ENCODE data around the gene KIF5A.

Gene KIF5A

DNA sequence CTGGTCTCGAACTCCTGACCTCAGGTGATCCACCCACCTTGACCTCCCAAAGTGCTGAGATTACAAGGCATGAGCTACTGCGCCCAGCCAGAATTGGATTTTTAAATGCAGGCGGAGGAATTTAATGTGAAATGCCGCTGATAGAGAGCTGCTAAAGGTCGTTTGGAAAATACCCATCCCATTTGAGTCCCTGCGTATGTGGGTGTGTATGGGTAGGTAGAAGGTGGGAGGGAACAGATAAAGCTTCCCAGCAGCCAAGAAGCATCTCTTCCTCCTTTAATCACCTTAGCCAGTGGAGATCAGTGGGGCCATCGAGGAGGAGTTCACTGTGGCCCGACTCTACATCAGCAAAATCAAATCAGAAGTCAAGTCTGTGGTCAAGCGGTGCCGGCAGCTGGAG lies 25.0 kb downstream of the KIF5A start:
- no peaks in the 10 kb centered on the region for H3K36me3 ChIP-seq (ENCODE audit: control insufficient read depth in 1 of 2, insufficient read depth in 2 of 2, low read length in 2 of 2)
- H3K27me3 ChIP-seq (ENCODE audit: control insufficient read depth in 1 of 2, insufficient read depth in 2 of 2, low read length in 2 of 2), result no peaks in the 10 kb centered on the region

GRCh38 chr12:57575771-57576612 lies 26.1 kb downstream of the KIF5A start:
- Histone ChIP-seq H3K9me3 (ENCODE audit: control insufficient read depth in 1 of 2, low read length in 2 of 2) (no peaks in the 10 kb centered on the region), H3K4me3 (ENCODE audit: low read depth in 1 of 2, low read length in 2 of 2) (no peak overlapping the region), H3K4me1 (ENCODE audit: control insufficient read depth in 1 of 2, insufficient read depth in 2 of 2, low read length in 2 of 2) (peaks cover 0 to 7% of the 10 kb centered on the region in 2 donors), H3K27me3 (ENCODE audit: control insufficient read depth in 1 of 2, insufficient read depth in 2 of 2, low read length in 2 of 2) (no peaks in the 10 kb centered on the region), H3K9ac (ENCODE audit: low read depth in 1 of 2, low read length in 2 of 2) (no peak overlapping the region), H3K27ac (ENCODE audit: low read depth, low read length) (no peak overlapping the region), H3K36me3 (ENCODE audit: control insufficient read depth in 1 of 2, insufficient read depth in 2 of 2, low read length in 2 of 2) (no peaks in the 10 kb centered on the region)

More for the DNA sequence above, 25.0 kb downstream of the KIF5A start:
- no peak overlapping the region for H3K4me3 ChIP-seq (ENCODE audit: low read depth in 1 of 2, low read length in 2 of 2)
- no peak overlapping the region for H3K9ac ChIP-seq (ENCODE audit: low read depth in 1 of 2, low read length in 2 of 2)
- no peaks in the 10 kb centered on the region for H3K9me3 ChIP-seq (ENCODE audit: control insufficient read depth in 1 of 2, low read length in 2 of 2)
- peaks cover 0 to 5% of the 10 kb centered on the region in 2 donors for H3K4me1 ChIP-seq (ENCODE audit: control insufficient read depth in 1 of 2, insufficient read depth in 2 of 2, low read length in 2 of 2)
- no peak overlapping the region for H3K27ac ChIP-seq (ENCODE audit: low read depth, low read length)

DNA sequence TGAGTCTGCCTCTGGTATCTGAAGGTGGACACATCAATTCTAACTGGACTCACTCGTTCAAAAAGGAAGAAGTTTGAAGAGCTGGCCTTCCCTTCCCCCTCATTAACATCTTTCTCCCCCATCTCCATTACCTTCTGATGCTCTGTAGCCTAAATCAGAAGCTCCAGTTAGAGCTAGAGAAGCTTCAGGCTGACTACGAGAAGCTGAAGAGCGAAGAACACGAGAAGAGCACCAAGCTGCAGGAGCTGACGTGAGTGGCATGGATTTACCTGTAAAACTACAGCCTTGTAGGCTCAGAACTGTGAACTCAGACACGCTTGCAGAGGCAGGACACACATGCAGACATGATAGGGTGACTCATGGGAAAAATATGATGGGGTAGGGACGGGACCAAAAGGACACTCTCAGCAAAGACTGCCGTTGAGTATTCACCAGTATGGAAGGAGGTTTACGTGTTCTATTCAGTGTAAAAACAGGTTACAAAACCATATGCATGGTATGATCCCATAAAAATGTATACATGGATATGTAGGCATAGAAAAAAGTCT lies 26.8 kb downstream of the KIF5A start:
- no peaks in the 10 kb centered on the region for H3K9me3 ChIP-seq (ENCODE audit: control insufficient read depth in 1 of 2, low read length in 2 of 2)
- H3K27ac ChIP-seq (ENCODE audit: low read depth, low read length), result no peak overlapping the region
- H3K9ac ChIP-seq (ENCODE audit: low read depth in 1 of 2, low read length in 2 of 2), result no peak overlapping the region
- peaks cover 0 to 7% of the 10 kb centered on the region in 2 donors for H3K4me1 ChIP-seq (ENCODE audit: control insufficient read depth in 1 of 2, insufficient read depth in 2 of 2, low read length in 2 of 2)
- no peaks in the 10 kb centered on the region for H3K27me3 ChIP-seq (ENCODE audit: control insufficient read depth in 1 of 2, insufficient read depth in 2 of 2, low read length in 2 of 2)
- H3K36me3 ChIP-seq (ENCODE audit: control insufficient read depth in 1 of 2, insufficient read depth in 2 of 2, low read length in 2 of 2), result no peaks in the 10 kb centered on the region
- H3K4me3 ChIP-seq (ENCODE audit: low read depth in 1 of 2, low read length in 2 of 2), result no peak overlapping the region

DNA sequence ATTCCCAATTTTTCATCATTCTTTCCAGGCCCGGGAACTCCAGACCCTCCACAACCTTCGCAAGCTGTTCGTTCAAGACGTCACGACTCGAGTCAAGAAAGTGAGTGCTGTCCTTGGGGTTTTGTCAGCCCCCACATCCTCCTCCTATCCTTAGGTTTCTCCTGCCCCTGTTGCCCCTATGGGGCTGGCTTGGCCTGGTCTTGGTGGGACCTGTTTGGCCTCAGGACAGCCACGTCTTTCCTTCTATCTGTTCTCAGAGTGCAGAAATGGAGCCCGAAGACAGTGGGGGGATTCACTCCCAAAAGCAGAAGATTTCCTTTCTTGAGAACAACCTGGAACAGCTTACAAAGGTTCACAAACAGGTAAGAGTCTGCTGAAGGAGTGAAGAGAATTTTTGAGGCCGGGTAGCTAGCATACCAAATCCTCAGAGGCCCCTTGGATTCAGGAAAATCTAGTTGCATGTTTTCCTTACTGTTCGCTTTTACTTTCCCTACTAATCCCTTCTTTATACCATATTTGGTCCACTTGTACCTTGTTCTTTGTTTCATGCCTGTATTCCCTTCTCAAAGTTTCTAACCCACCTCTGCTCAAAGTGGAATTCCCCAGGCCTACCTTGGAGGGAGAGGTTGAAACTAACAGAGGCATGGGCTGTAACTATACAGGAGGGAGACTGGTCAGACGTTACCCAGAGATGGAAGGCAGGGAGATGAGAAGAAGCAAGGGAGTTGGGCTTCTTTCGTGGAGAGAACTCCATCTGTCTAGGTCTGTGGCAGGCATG lies 28.3 kb downstream of the KIF5A start:
- no peak overlapping the region for H3K4me3 ChIP-seq (ENCODE audit: low read depth in 1 of 2, low read length in 2 of 2)
- H3K27me3 ChIP-seq (ENCODE audit: control insufficient read depth in 1 of 2, insufficient read depth in 2 of 2, low read length in 2 of 2), result peaks cover 0 to 4% of the 10 kb centered on the region in 2 donors

GRCh38 chr12:57579011-57579410 lies 29.2 kb downstream of the KIF5A start:
- H3K9me3 ChIP-seq (ENCODE audit: control insufficient read depth in 1 of 2, low read length in 2 of 2), result no peaks in the 10 kb centered on the region
- H3K27ac ChIP-seq (ENCODE audit: low read depth, low read length), result no peak overlapping the region
- peaks cover 0 to 7% of the 10 kb centered on the region in 2 donors for H3K4me1 ChIP-seq (ENCODE audit: control insufficient read depth in 1 of 2, insufficient read depth in 2 of 2, low read length in 2 of 2)
- no peaks in the 10 kb centered on the region for H3K36me3 ChIP-seq (ENCODE audit: control insufficient read depth in 1 of 2, insufficient read depth in 2 of 2, low read length in 2 of 2)
- peaks cover 0 to 4% of the 10 kb centered on the region in 2 donors for H3K27me3 ChIP-seq (ENCODE audit: control insufficient read depth in 1 of 2, insufficient read depth in 2 of 2, low read length in 2 of 2)
- no peak overlapping the region for H3K4me3 ChIP-seq (ENCODE audit: low read depth in 1 of 2, low read length in 2 of 2)
- no peak overlapping the region for H3K9ac ChIP-seq (ENCODE audit: low read depth in 1 of 2, low read length in 2 of 2)

More for the DNA sequence above, 28.3 kb downstream of the KIF5A start:
- H3K4me1 ChIP-seq (ENCODE audit: control insufficient read depth in 1 of 2, insufficient read depth in 2 of 2, low read length in 2 of 2), result peaks cover 0 to 7% of the 10 kb centered on the region in 2 donors
- H3K9me3 ChIP-seq (ENCODE audit: control insufficient read depth in 1 of 2, low read length in 2 of 2), result no peaks in the 10 kb centered on the region
- H3K9ac ChIP-seq (ENCODE audit: low read depth in 1 of 2, low read length in 2 of 2), result no peak overlapping the region
- H3K36me3 ChIP-seq (ENCODE audit: control insufficient read depth in 1 of 2, insufficient read depth in 2 of 2, low read length in 2 of 2), result no peaks in the 10 kb centered on the region
- H3K27ac ChIP-seq (ENCODE audit: low read depth, low read length), result no peak overlapping the region

GRCh38 chr12:57579677-57580465 lies 30.0 kb downstream of the KIF5A start:
- Histone ChIP-seq H3K36me3 (ENCODE audit: control insufficient read depth in 1 of 2, insufficient read depth in 2 of 2, low read length in 2 of 2) (no peaks in the 10 kb centered on the region), H3K27ac (ENCODE audit: low read depth, low read length) (no peak overlapping the region), H3K27me3 (ENCODE audit: control insufficient read depth in 1 of 2, insufficient read depth in 2 of 2, low read length in 2 of 2) (peaks cover 0 to 4% of the 10 kb centered on the region in 2 donors), H3K9ac (ENCODE audit: low read depth in 1 of 2, low read length in 2 of 2) (no peak overlapping the region), H3K4me3 (ENCODE audit: low read depth in 1 of 2, low read length in 2 of 2) (no peak overlapping the region), H3K9me3 (ENCODE audit: control insufficient read depth in 1 of 2, low read length in 2 of 2) (no peaks in the 10 kb centered on the region), H3K4me1 (ENCODE audit: control insufficient read depth in 1 of 2, insufficient read depth in 2 of 2, low read length in 2 of 2) (peaks cover 0 to 7% of the 10 kb centered on the region in 2 donors)

DNA sequence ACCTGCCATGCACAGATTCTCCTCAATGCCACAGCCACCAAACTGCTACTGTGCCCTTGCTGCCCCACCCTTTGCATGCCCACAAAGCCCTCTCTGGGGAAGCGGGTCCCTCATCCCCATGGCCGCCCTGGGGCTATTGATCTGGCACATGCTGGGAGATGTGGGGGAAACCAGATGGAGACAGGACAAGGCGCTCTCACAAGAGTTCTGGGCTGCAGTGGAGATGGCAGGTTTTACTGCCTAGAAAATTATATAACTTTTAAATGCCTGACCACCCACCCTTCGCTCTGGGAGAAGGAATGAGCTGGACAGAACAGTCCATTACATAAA lies 30.6 kb downstream of the KIF5A start:
- H3K27ac ChIP-seq (ENCODE audit: low read depth, low read length), result no peak overlapping the region
- no peak overlapping the region for H3K4me3 ChIP-seq (ENCODE audit: low read depth in 1 of 2, low read length in 2 of 2)
- peaks cover 0 to 4% of the 10 kb centered on the region in 2 donors for H3K27me3 ChIP-seq (ENCODE audit: control insufficient read depth in 1 of 2, insufficient read depth in 2 of 2, low read length in 2 of 2)
- H3K9me3 ChIP-seq (ENCODE audit: control insufficient read depth in 1 of 2, low read length in 2 of 2), result no peaks in the 10 kb centered on the region
- peaks cover 0 to 7% of the 10 kb centered on the region in 2 donors for H3K4me1 ChIP-seq (ENCODE audit: control insufficient read depth in 1 of 2, insufficient read depth in 2 of 2, low read length in 2 of 2)
- no peaks in the 10 kb centered on the region for H3K36me3 ChIP-seq (ENCODE audit: control insufficient read depth in 1 of 2, insufficient read depth in 2 of 2, low read length in 2 of 2)
- no peak overlapping the region for H3K9ac ChIP-seq (ENCODE audit: low read depth in 1 of 2, low read length in 2 of 2)

- H3K27me3 ChIP-seq (ENCODE audit: control insufficient read depth in 1 of 2, insufficient read depth in 2 of 2, low read length in 2 of 2), result peaks cover 0 to 4% of the 10 kb centered on the region in 2 donors
- H3K9ac ChIP-seq (ENCODE audit: low read depth in 1 of 2, low read length in 2 of 2), result no peak overlapping the region
- H3K4me1 ChIP-seq (ENCODE audit: control insufficient read depth in 1 of 2, insufficient read depth in 2 of 2, low read length in 2 of 2), result peaks cover 0 to 7% of the 10 kb centered on the region in 2 donors
- H3K27ac ChIP-seq (ENCODE audit: low read depth, low read length), result no peak overlapping the region
- no peaks in the 10 kb centered on the region for H3K36me3 ChIP-seq (ENCODE audit: control insufficient read depth in 1 of 2, insufficient read depth in 2 of 2, low read length in 2 of 2)
- no peak overlapping the region for H3K4me3 ChIP-seq (ENCODE audit: low read depth in 1 of 2, low read length in 2 of 2)
- H3K9me3 ChIP-seq (ENCODE audit: control insufficient read depth in 1 of 2, low read length in 2 of 2), result no peaks in the 10 kb centered on the region
Measured at GRCh38 chr12:57581802-57582201, 32.0 kb downstream of the KIF5A start.

- Histone ChIP-seq H3K9me3 (ENCODE audit: control insufficient read depth in 1 of 2, low read length in 2 of 2) (no peaks in the 10 kb centered on the region), H3K36me3 (ENCODE audit: control insufficient read depth in 1 of 2, insufficient read depth in 2 of 2, low read length in 2 of 2) (no peaks in the 10 kb centered on the region), H3K27me3 (ENCODE audit: control insufficient read depth in 1 of 2, insufficient read depth in 2 of 2, low read length in 2 of 2) (peaks cover 0 to 4% of the 10 kb centered on the region in 2 donors), H3K9ac (ENCODE audit: low read depth in 1 of 2, low read length in 2 of 2) (no peak overlapping the region), H3K4me3 (ENCODE audit: low read depth in 1 of 2, low read length in 2 of 2) (no peak overlapping the region), H3K4me1 (ENCODE audit: control insufficient read depth in 1 of 2, insufficient read depth in 2 of 2, low read length in 2 of 2) (peaks cover 0 to 7% of the 10 kb centered on the region in 2 donors), H3K27ac (ENCODE audit: low read depth, low read length) (no peak overlapping the region)
Measured at GRCh38 chr12:57582440-57582839, 32.6 kb downstream of the KIF5A start.

Data from duodenal mucosa (tissue), 2 donors.